GM12873 (cell line): Measurements from ENCODE around the gene SLIT3.
A peak's percentile ranks its signal among the peaks of the same experiment; 100 is the strongest.

Source experiments
- TF ChIP-seq, protein P1 (sequence below): IDR thresholded peaks from 2 replicates; pipeline ENCODE4 v1.5.1; 2012; ENCODE audit warnings: low read depth, mild to moderate bottlenecking, moderate library complexity, low read length, control low read depth; ENCODE audit not compliant: insufficient read depth; ENCODE audit errors: missing control alignments

SLIT3 gene

DNA sequence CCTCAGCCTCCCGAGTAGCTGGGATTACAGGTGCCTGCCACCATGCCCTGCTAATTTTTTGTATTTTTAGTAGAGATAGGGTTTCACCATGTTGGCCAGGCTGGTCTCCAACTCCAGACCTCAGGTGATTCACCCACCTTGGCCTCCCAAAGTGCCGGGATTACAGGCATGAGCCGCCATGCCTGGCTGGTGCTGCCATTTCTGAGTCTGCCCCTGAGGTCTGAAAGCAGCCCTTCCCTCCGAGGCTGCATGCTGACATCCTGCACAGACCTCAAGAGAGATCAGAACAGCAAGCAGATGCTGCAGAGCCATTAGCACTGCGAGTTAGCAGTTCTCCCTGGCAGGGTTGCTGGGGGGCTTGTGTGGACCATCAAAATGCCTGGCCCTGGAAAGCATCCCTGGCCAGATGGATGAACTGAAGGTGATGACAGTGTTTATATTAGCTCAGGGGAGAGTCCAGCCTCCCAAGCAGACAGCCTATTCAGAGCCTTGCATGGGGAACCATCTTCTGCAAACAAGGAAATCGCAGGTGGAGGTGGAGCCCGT, 545.3 kb downstream of the SLIT3 start:
- TF ChIP-seq, protein P1, sequence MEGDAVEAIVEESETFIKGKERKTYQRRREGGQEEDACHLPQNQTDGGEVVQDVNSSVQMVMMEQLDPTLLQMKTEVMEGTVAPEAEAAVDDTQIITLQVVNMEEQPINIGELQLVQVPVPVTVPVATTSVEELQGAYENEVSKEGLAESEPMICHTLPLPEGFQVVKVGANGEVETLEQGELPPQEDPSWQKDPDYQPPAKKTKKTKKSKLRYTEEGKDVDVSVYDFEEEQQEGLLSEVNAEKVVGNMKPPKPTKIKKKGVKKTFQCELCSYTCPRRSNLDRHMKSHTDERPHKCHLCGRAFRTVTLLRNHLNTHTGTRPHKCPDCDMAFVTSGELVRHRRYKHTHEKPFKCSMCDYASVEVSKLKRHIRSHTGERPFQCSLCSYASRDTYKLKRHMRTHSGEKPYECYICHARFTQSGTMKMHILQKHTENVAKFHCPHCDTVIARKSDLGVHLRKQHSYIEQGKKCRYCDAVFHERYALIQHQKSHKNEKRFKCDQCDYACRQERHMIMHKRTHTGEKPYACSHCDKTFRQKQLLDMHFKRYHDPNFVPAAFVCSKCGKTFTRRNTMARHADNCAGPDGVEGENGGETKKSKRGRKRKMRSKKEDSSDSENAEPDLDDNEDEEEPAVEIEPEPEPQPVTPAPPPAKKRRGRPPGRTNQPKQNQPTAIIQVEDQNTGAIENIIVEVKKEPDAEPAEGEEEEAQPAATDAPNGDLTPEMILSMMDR: no peak

DNA sequence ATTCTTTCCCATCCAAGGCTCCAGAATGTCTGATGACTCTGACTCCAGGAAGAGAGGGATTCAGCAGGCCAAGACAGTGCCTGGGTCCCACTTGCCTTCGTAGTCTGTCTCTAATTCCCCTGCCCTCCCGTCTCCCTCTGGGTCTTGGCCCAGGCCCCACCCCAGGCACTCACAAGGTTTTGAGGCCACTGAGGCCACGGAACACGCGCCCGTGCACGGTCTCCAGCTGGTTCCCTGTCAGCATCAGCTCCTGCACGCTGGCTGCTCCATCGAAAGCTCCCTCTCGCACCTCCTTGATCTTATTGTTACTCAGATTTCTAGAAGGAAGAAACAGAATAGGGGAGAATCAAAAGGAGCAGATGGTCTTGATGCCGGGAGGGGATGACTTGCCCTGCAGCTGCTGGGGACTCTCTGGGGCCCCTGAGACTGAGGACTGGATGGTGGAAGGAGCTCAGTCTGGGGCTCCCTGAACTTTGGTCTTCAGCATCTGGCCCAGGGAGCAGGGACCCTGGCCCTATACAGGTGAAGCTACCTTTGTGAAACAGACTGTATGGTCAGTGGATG, 547.2 kb downstream of the SLIT3 start:
- TF ChIP-seq, protein P1: no peak

DNA sequence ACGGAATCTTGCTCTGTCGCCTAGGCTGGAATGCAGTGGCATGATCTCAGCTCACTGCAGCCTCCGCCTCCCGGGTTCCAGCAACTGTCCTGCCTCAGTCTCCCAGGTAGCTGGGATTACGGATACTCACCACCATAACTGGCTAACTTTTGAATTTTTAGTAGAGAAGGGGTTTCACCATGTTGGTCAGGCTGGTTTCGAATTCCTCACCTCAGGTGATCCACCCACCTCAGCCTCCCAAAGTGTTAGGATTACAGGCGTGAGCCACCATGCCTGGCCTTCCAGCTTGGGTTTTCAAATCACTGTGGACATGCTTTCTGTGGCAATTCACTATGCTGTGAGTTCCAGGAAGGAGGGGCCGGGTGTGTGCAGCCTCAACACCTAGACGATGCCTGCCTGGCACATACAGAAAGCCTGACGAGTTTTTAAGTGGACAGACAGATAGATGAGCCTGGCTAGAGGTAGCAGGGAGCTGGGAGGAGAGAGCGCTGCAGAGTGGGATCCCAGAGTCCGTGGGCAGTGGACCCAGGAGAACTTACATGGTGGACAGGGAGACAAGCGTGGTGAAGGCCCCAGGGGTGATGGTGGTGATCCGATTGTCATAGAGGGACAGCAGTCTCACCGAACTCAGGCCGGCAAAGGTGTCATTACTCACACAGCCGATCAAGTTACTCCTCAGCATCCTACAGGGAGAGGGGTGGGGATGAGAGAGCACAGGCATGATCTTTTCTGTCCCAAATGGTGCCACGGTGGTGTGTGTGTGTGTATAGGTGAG, 548.3 kb downstream of the SLIT3 start:
- TF ChIP-seq, protein P1: no peak

DNA sequence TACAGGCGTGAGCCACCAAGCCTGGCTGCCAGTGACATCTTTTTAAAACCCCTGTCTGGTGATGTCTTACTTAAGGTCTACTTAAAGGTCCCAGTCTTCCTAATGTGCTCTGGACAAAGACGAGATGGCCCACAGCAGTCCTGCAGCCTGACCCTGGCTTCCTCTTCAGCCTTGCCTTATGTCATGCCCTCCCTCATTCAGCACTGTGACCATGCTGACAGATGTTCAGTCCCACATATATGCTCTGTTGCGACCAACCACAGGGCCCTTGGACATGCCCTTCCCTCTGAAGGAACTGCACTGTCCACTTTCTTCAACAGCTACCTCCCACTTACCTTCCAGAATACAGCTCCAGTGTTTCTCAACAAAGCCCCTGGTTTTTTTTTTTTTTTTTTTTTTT, 548.9 kb downstream of the SLIT3 start:
- TF ChIP-seq, protein P1: no peak

DNA sequence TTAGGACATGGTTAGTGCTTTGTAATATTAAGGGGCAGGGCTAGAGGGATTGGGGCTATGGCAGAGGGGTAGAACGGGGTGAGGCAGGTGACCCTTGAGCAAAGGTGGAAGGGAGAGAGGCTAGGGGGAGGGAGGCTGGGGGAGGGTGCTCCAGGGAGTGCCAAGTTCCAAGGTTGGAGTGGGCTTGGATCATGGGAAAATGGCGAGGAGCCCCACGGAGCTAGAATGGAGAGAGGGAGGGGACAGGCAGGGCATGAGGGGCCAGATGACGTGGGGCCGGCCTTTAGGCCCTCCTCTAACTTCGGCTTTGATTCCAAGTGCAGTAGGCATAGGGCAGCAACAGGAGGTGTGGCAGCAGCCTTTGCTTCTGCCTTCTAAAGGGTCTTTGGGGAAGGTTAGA, 550.0 kb downstream of the SLIT3 start:
- TF ChIP-seq, protein P1: no peak

DNA sequence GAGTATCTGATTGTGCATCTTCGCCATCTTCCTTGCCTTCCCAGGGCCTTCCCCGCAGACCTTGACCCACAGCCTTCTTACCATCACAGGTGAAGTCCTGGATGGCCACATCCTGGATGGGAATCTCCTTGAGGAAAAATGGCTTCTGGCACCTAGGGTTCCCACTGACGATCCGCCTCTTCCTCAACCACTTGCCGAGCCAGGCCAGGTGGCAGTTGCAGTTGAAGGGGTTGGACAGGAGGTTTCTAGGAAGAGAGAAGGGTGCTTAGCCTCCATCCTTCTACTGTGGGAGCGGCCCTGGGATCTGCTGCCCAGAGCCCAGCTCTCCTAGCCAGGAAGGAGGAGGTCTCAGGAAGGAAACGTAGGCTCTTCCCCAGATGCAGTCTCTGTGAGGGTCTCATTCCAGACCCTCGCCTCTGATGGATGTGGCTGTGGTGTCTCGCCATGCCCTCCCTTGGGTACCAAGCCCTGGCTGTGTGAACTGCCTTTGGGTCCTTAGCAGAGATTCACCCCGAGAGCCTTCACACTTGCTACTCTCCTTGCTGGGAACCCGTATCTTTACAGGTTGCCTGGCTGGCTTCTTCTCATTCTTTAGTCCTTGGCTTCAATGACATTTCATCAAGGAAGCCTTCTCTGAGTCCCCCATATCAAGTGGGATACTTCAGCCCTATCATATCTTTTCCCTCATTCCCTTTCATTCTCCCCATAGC, 551.4 kb downstream of the SLIT3 start:
- TF ChIP-seq, protein P1: no peak

DNA sequence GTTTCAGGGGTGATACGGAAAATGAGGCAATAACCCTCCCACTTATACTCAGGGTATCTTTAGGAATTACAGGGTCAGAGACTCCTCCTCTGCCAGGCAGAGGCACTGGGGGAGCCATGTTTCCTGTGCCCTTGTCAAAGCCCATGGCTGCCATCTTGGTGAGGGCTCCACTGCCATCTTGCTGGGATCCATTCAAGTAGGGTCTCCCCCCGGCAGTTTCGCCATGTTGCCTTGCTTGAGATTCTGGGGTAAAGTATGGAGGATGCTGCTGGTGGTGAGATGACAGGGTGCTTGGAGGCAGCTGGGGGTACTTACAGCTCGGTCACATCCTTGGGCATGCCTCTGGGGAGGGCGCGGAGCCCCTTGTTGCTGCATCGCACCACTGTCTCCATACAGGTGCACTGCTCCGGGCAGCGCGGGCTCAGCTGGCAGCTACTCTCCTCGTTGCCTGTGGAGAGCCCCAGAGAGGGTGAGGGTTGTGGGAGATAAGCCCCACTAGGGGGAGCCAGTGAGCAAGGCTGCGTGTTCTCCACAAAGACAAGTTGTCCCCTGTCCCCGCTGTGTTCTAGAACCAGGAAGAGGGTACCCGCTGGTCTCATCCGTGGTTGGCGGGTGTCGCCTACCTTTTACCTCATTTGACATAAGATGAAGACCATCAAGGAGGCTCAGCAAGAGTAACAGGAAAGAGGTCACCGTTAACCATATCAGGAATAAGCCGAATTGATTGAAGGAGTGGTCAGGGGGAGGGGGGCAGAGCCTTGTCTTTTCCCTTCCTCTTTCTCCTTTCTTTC, 552.8 kb downstream of the SLIT3 start:
- TF ChIP-seq, protein P1: peak; percentile 89
